Activated T-cell treated with anti-CD3 and anti-CD28 coated beads, Interleukin-2, amount 50 U/mL, for 24 hours (primary cell): ENCODE measurements around the gene TBC1D14.

ENCODE experiments used
- DNase-seq: peaks from one replicate; pipeline ENCODE4 v3.0.0-alpha.2; 2020
- H3K27ac Mint-ChIP-seq: 2 replicates; pipeline ENCODE4 v1.8.0; 2020; ENCODE audit warnings: mild to moderate bottlenecking, mixed read lengths
- H3K27me3 Mint-ChIP-seq: 2 replicates; pipeline ENCODE4 v1.8.0; 2020; ENCODE audit warnings: mixed read lengths
- H3K36me3 Mint-ChIP-seq: 2 replicates; pipeline ENCODE4 v1.8.0; 2020; ENCODE audit warnings: low read depth, mixed read lengths
- H3K4me1 Mint-ChIP-seq: 2 replicates; pipeline ENCODE4 v1.8.0; 2020; ENCODE audit warnings: low read depth, mixed read lengths
- H3K4me3 Mint-ChIP-seq: 2 replicates; pipeline ENCODE4 v1.8.0; 2020; ENCODE audit warnings: mild to moderate bottlenecking, moderate library complexity, mixed read lengths
- H3K9me3 Mint-ChIP-seq: 2 replicates; pipeline ENCODE4 v1.8.0; 2020; ENCODE audit warnings: mixed read lengths

Gene TBC1D14

DNA sequence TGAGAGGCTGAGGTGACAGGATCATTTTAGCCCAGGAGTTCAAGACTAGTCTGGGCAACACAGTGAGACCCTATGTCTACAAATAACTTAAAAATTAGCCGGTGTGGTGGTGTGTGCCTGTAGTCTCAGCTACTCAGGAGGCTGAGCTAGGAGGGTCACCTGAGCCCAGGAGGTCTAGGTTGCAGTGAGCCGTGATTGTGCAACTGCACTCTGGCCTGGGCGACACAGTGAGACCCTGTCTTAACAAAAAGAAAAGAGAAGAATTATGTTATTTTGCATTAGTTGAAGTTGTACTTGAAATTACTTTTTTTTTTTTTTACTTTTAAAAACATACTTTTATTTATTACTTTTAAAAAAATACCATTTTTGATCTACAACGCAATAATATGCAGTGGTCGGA lies 111.7 kb downstream of the TBC1D14 start:
- Mint-ChIP-seq H3K4me1 (no peaks in the 10 kb centered on the region), H3K27me3 (no peaks in the 10 kb centered on the region), H3K27ac (peak overlapping the region; percentile 37), H3K9me3 (no peaks in the 10 kb centered on the region), H3K36me3 (peaks cover 90% of the 10 kb centered on the region), H3K4me3 (no peak overlapping the region)
- DNase-seq: no peak

DNA sequence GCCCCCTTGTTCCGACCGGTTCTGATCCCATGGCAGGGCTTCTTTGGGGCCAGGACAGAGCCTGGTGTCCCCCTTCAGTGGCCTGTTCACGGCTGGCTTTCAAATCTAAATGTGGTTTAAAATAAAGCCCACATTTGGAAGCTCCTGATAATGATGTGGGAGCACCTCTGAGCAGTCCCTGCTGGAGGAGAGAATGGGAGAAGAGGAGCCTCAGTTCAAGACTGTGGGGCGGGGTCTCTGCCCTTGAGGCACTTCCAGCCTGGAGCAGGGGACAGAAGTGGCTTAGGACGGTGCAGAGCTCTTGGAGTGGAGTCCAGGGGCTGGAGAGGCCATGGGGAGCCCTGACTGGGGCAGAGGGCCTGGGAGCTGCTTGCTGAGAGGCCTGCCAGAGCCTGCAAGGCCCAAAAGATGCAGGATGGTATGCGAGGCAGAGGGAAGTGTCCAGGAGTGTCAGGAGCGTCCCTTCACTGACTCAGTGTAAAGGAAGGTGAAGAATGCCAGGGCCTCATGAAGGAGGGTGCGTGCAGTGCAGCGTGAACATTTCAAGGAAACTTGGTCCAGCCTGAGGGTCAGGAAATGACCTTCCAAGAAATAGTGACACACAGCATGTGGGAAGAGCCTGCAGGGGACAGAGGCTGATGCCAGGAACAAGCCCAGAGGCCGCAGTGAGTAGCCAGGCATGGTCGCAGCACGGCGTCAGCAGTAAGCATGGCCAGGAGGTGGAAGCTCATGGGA lies 112.5 kb downstream of the TBC1D14 start:
- H3K4me1 Mint-ChIP-seq: no peaks in the 10 kb centered on the region
- no peak overlapping the region for H3K4me3 Mint-ChIP-seq
- DNase-seq: no peak
- no peaks in the 10 kb centered on the region for H3K9me3 Mint-ChIP-seq
- H3K27me3 Mint-ChIP-seq: no peaks in the 10 kb centered on the region
- H3K27ac Mint-ChIP-seq: no peak overlapping the region
- peaks cover 90% of the 10 kb centered on the region for H3K36me3 Mint-ChIP-seq

DNA sequence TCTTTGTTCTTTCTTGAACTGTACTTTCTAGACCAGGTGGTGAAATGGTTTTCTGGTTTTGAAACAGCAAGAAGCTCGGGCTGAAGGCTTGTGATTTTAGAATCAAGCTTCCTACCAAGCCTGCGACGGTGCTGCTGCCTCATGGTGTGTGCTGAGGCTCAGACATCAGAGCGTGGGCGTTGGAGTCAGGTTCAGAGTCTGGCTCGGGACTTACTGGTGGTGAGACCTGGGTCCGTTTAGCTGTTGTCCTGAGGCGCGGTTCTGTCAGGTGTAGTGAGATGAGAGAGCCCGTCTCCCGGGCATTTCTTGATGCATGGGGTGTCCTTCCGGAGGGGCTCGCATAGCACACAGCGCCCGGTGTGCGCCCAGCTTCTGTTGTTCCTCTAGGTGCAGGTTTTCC lies 113.9 kb downstream of the TBC1D14 start:
- no peak overlapping the region for H3K4me3 Mint-ChIP-seq
- H3K9me3 Mint-ChIP-seq: no peaks in the 10 kb centered on the region
- no peak overlapping the region for H3K27ac Mint-ChIP-seq
- no peak for DNase-seq
- no peaks in the 10 kb centered on the region for H3K27me3 Mint-ChIP-seq
- H3K36me3 Mint-ChIP-seq: peaks cover 87% of the 10 kb centered on the region
- H3K4me1 Mint-ChIP-seq: no peaks in the 10 kb centered on the region

DNA sequence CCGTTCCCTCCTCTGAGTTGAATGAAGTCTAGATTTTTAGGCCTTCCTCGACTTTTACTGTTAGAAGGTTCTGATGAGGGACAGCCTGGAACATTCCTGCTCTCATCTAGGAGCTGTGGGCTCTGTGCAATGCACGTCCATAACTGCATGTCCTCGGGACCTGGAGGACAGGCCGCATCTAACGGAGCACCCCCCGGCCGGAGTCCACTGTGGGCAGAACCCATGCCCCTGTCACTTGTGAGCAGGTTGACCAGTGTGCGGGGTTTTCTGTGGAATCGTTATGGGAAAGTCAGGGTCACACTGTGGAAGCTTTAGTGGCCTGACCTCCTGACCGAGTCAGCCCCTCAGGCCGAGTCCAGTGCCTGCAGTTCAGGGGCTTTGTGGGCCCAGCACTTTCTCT lies 114.3 kb downstream of the TBC1D14 start:
- Mint-ChIP-seq H3K27ac (no peak overlapping the region), H3K36me3 (peaks cover 87% of the 10 kb centered on the region), H3K27me3 (no peaks in the 10 kb centered on the region), H3K4me3 (no peak overlapping the region), H3K4me1 (no peaks in the 10 kb centered on the region), H3K9me3 (no peaks in the 10 kb centered on the region)
- DNase-seq: no peak

DNA sequence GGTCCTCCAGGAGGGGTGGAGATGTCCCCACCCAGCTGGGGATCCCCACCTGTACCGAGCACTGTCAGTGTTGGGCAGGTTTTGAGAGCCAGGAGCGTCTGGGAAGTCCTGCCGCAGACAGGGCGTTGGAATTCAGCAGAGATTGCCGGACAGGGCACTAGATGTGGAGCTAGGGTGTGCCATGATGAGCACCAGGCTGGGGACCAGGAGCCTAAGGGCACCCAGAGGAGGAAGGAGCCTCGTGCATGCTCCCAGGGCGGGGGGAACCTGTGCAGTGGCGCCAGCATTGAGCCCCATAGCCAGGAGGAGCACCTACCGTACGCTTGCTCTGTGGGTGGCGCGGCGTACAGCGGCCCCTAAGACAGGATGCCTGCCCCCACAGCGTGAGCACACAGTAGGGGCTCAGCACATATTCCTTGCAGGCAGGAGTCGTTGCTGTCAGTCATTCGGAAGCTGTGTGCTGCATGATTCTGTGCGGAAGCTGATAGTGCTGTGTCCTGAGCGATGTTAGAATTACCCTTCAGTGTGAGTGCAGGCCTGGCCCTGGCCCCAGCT lies 114.8 kb downstream of the TBC1D14 start:
- Mint-ChIP-seq H3K4me3 (no peak overlapping the region), H3K9me3 (no peaks in the 10 kb centered on the region), H3K27ac (peak overlapping the region; percentile 23), H3K36me3 (peaks cover 88% of the 10 kb centered on the region), H3K4me1 (no peaks in the 10 kb centered on the region), H3K27me3 (no peaks in the 10 kb centered on the region)
- DNase-seq: no peak

DNA sequence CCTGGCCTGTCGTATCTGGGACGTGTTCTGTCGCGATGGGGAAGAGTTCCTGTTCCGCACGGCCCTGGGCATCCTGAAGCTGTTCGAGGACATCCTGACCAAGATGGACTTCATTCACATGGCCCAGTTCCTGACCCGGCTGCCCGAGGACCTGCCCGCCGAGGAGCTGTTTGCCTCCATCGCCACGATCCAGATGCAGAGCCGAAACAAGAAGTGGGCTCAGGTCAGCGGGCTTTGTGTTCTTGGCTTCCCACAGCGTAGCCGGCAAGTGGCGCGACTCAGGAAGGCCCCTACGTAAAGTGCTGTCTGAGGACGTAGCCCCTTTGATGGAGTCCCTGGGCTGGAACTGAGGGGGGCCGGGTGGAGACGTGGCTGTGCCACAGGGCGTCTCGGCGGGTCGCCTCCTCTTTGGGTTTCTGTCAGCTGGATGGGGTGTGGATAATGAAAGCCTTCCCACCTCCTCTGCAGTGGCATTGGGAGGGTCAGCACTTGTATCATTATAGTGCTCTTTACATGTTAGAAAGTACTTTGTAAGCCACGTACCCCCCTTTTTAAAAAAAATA lies 115.5 kb downstream of the TBC1D14 start:
- Mint-ChIP-seq H3K4me1 (no peaks in the 10 kb centered on the region), H3K9me3 (no peaks in the 10 kb centered on the region), H3K4me3 (no peak overlapping the region), H3K27me3 (no peaks in the 10 kb centered on the region), H3K27ac (no peak overlapping the region), H3K36me3 (peaks cover 91% of the 10 kb centered on the region)
- DNase-seq: no peak

DNA sequence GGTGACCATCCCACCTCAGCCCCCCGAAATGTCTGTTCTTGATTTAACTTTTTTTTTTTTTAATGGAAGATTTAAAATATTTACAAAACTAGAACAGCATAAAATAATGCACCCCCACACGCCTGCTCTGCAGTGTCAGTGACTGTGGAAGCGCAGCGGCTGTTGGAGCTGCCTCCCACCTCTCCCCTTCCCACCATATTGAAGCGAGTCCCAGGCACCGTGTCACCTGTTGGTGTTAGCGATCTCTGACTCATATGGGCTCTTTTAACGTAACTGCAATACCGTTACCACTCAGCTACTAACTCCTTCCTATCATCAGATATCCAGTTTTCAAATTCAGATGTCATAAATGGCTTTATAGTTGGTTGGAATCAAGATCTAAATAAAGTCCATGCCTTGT lies 116.5 kb downstream of the TBC1D14 start:
- Mint-ChIP-seq H3K27me3 (no peaks in the 10 kb centered on the region), H3K36me3 (peaks cover 91% of the 10 kb centered on the region), H3K27ac (peak overlapping the region; percentile 47), H3K4me3 (no peak overlapping the region), H3K4me1 (no peaks in the 10 kb centered on the region), H3K9me3 (no peaks in the 10 kb centered on the region)
- DNase-seq: no peak

DNA sequence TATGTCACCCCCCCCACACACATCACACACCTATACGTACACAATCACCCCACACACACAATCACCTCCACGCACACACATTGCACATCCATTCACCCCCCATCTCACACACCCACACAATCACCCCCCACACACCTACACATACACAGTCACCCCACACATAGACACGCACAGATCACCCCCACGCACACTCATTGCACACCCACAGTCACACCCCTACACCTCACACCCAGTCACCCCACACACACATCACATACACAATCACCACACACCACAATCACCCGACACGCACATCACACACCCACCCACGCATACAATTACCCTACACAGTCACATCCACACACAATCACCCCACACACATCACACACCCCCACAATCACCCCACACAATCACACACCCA lies 117.7 kb downstream of the TBC1D14 start:
- Mint-ChIP-seq H3K36me3 (peaks cover 92% of the 10 kb centered on the region), H3K27ac (peak overlapping the region; percentile 68), H3K4me3 (no peak overlapping the region), H3K4me1 (no peaks in the 10 kb centered on the region), H3K9me3 (no peaks in the 10 kb centered on the region), H3K27me3 (no peaks in the 10 kb centered on the region)
- no peak for DNase-seq

DNA sequence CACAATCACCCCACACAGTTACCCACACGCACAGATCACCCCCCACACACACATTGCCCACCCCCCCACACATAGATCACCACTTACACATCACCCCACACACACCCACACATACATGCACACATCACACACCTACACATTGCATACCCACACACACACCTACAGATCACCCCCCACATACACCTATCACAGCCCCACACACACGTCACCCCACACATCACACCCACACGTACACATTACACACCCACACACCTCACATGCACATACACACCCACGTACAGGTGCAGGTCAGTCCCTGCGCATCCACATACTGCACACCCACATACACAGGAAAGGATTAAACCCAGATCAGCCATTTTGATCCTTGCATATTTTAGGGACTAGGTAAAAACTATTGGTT lies 118.3 kb downstream of the TBC1D14 start:
- Mint-ChIP-seq H3K4me3 (no peak overlapping the region), H3K27me3 (no peaks in the 10 kb centered on the region), H3K27ac (peak overlapping the region; percentile 4), H3K4me1 (no peaks in the 10 kb centered on the region), H3K36me3 (peaks cover 93% of the 10 kb centered on the region), H3K9me3 (no peaks in the 10 kb centered on the region)
- no peak for DNase-seq

DNA sequence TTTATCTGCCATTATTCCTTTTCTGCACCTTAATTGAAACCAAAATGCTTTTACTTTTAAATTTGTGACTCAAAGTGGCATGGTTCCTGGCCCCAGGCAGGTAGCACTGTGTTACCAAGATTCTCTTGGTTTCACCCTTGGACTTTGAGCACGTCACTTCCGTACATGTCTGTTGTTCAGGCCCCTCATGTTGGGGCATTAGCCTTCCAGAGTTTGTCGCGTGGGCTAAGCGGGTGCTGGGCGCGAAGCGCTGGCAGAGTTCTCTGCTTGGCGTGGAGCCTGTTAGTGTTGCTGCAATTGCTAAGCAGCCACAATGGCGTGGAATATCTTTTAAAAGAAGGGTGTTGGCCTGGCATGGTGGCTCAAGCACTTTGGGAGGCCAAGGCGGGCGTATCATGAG lies 119.6 kb downstream of the TBC1D14 start:
- H3K27ac Mint-ChIP-seq: no peak overlapping the region
- no peaks in the 10 kb centered on the region for H3K27me3 Mint-ChIP-seq
- no peak for DNase-seq
- no peak overlapping the region for H3K4me3 Mint-ChIP-seq
- peaks cover 83% of the 10 kb centered on the region for H3K36me3 Mint-ChIP-seq
- no peaks in the 10 kb centered on the region for H3K9me3 Mint-ChIP-seq
- no peaks in the 10 kb centered on the region for H3K4me1 Mint-ChIP-seq

DNA sequence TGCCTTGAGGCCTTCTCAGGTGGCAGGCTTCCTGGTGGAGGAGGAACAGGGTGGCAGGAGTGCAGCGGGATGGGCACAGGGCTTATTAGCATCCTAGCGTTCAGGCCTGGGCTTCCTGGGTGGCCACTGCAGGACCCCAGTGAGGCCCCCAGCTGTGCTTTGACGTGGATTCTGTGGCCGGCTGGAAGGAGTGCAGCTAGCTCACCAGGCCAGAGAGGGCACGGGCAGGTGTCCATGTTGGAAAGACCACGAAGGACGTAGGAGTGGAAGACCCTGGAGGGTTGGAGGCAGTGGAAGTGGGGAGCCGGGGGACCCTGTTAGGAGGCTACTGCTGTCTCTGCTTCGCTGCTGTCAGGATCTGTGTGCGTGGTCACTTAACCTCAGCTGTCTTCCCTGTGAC lies 120.3 kb downstream of the TBC1D14 start:
- no peaks in the 10 kb centered on the region for H3K27me3 Mint-ChIP-seq
- H3K36me3 Mint-ChIP-seq: peaks cover 76% of the 10 kb centered on the region
- DNase-seq: no peak
- H3K9me3 Mint-ChIP-seq: no peaks in the 10 kb centered on the region
- H3K4me3 Mint-ChIP-seq: no peak overlapping the region
- no peak overlapping the region for H3K27ac Mint-ChIP-seq
- no peaks in the 10 kb centered on the region for H3K4me1 Mint-ChIP-seq

DNA sequence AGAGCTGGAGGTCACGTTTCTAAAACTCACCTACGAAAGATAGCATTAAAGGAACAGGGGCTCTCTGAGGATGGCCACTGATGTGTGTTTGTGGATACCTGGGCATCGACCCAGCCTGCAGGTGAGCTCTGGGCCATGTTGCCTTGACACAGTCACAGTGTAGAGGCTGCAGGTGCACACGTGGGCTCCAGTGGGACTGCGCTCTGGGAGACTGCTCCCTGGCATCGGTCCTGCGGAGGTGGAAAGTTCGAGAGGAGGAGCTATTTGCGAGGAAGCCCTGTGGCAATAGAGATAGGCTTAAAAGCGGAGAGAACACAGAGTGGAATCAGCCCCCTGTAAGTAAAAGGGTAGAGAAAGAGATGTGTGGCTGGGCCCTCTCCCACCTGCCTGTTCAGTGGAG lies 121.2 kb downstream of the TBC1D14 start:
- Mint-ChIP-seq H3K4me3 (no peak overlapping the region), H3K9me3 (no peaks in the 10 kb centered on the region), H3K36me3 (peaks cover 67% of the 10 kb centered on the region), H3K4me1 (no peaks in the 10 kb centered on the region), H3K27me3 (no peaks in the 10 kb centered on the region), H3K27ac (no peak overlapping the region)
- no peak for DNase-seq

DNA sequence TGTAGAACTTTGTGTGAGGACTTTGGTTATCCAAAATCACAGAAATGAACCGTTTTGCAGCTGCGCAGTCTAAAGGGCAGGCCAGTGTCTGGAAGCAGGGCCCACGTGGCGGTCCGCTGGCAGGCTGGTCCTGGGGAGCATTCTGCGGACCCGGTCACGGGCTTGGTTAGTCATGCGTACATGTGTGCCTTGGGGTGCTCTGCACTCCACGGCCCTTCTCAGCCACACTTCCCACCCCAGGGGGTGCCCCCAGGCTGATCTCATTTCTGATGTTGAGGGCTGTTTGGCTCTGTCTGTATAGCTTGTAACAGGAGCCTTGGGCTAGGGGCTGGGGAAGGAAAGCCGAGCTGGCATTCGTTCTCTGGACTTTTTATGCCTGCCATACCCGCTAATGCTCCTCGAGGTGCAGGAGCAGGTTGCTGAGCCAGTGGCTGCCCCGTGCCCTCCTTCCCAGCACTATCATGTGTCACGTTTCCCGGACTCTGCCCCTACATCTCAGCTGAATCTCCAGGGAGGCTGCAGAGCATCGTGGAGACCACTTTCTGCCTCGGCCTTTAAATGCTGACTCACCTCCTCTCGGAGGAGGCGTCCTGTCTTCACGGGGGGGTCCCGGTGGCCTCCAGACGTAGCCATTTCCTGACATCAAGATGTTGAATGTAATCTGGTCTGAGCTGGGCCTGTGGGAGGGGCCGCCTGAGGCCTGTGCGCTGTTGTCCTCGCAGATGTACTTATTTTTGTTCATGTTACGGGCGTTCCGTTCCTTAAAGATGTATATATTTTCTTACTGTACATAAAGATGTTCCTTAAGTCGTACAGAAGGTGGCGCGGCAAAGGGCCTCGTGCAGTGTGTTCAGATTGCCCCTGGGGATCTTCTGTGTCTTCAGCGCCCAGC lies 122.2 kb downstream of the TBC1D14 start:
- no peak overlapping the region for H3K4me3 Mint-ChIP-seq
- peak overlapping the region; percentile 63 for H3K27ac Mint-ChIP-seq
- H3K27me3 Mint-ChIP-seq: no peaks in the 10 kb centered on the region
- H3K4me1 Mint-ChIP-seq: peaks cover 2% of the 10 kb centered on the region
- peaks cover 57% of the 10 kb centered on the region for H3K36me3 Mint-ChIP-seq
- DNase-seq: no peak
- no peaks in the 10 kb centered on the region for H3K9me3 Mint-ChIP-seq

DNA sequence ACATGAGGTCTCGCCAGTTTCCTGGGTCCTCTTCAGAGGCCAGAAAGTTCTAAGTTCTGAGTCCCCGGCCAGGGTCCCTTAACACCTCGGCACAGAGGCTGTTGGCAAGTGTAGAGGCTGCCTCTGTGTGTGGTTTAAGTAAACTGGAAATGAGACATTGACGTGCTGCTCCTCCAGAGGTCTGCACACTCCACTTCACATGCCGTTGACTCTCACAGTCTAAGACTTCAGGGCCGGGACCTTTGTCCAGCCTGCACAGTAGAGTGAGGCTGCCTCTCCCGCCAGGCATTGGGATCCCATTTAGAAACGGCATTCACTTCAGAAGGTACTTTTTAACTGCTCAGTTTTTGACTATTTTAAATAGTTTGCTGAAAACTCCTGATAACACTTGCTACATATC lies 123.0 kb downstream of the TBC1D14 start:
- Mint-ChIP-seq H3K27ac (no peak overlapping the region), H3K4me1 (peaks cover 3% of the 10 kb centered on the region), H3K36me3 (peaks cover 50% of the 10 kb centered on the region), H3K9me3 (no peaks in the 10 kb centered on the region), H3K27me3 (no peaks in the 10 kb centered on the region), H3K4me3 (no peak overlapping the region)
- no peak for DNase-seq
